Vagina (tissue), 2 donors: Measurements from ENCODE around the gene OGDH.

ENCODE experiments used
- POLR2A ChIP-seq, 2 donors: fragments of 450-650 bp; IDR thresholded peaks; one replicate each; pipeline ENCODE4 v1.6.1; 2017; ENCODE audit warnings: antibody characterized with exemption in 2 of 2, mild to moderate bottlenecking in 2 of 2, moderate library complexity in 2 of 2
- TF ChIP-seq, protein P1 (sequence below), 3 experiments: fragments of 450-650 bp in 2 of 3; fragments of 200-600 bp in 1 of 3; sonication (generic) in 1 of 3; IDR thresholded peaks; one replicate each; pipeline ENCODE4 v1.5.1; 2017 to 2019; ENCODE audit warnings: antibody characterized with exemption in 3 of 3, mild to moderate bottlenecking in 2 of 3, moderate library complexity in 2 of 3

DNA sequence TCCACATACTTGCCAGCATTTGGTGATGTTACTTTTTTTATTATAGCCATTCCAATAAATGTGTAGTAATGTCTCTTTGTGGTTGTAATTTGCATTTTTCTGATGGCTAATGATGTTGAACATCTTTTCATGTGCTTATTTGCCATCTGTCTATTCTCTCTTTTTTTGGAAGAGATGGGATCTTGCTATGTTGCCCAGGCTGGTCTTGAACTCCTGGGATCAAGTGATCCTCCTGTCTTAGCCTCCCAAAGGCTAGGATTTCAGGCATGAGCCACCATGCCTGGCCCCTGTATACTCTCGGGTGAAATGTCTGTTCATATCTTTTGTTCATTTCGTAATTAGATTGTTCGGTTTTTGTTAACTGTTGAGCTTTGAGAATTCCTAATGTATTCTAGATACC is 3.4 kb downstream of the OGDH start:
- TF ChIP-seq, protein P1, sequence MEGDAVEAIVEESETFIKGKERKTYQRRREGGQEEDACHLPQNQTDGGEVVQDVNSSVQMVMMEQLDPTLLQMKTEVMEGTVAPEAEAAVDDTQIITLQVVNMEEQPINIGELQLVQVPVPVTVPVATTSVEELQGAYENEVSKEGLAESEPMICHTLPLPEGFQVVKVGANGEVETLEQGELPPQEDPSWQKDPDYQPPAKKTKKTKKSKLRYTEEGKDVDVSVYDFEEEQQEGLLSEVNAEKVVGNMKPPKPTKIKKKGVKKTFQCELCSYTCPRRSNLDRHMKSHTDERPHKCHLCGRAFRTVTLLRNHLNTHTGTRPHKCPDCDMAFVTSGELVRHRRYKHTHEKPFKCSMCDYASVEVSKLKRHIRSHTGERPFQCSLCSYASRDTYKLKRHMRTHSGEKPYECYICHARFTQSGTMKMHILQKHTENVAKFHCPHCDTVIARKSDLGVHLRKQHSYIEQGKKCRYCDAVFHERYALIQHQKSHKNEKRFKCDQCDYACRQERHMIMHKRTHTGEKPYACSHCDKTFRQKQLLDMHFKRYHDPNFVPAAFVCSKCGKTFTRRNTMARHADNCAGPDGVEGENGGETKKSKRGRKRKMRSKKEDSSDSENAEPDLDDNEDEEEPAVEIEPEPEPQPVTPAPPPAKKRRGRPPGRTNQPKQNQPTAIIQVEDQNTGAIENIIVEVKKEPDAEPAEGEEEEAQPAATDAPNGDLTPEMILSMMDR (IDR thresholded peaks at IDR 0.05): no peak
- TF ChIP-seq POLR2A (IDR thresholded peaks at IDR 0.05): no peak
